Neutrophil (primary cell): ENCODE results near the gene MATN4.

Source experiments
- H3K27ac ChIP-seq: fragments of 200-600 bp; sonication (generic); 2 replicates; pipeline ENCODE4 v1.5.1; 2016; ENCODE audit warnings: mild to moderate bottlenecking, moderate library complexity
- H3K27me3 ChIP-seq: fragments of 200-600 bp; sonication (generic); 2 replicates; pipeline ENCODE4 v1.6.0; 2016; ENCODE audit warnings: mild to moderate bottlenecking
- H3K36me3 ChIP-seq: fragments of 200-600 bp; sonication (generic); 2 replicates; pipeline ENCODE4 v1.5.1; 2017
- H3K4me1 ChIP-seq, 2 experiments: fragments of 200-600 bp in 1 of 2; sonication (generic) in 1 of 2; 1 replicate in 1 of 2; 2 replicates in 1 of 2; pipeline versions ENCODE4 v1.5.1 to v1.6.1; 2013 to 2016; ENCODE audit warnings: low read depth in 1 of 2, low read length in 1 of 2, mild to moderate bottlenecking in 1 of 2, moderate library complexity in 1 of 2; ENCODE audit not compliant: control insufficient read depth in 1 of 2, insufficient read depth in 1 of 2
- H3K4me3 ChIP-seq, 2 experiments: fragments of 200-600 bp in 1 of 2; sonication (generic) in 1 of 2; 1 replicate in 1 of 2; 2 replicates in 1 of 2; pipeline ENCODE4 v1.5.1; 2013 to 2016; ENCODE audit warnings: low read depth in 1 of 2, low read length in 1 of 2, mild to moderate bottlenecking in 1 of 2, moderate library complexity in 1 of 2
- H3K9me3 ChIP-seq: fragments of 200-600 bp; sonication (generic); 2 replicates; pipeline ENCODE4 v1.5.1; 2016
- TF ChIP-seq, protein P1 (sequence below): fragments of 200-600 bp; sonication (generic); IDR thresholded peaks from 2 replicates; pipeline ENCODE4 v1.5.1; 2016; ENCODE audit warnings: antibody characterized with exemption

MATN4 gene

DNA sequence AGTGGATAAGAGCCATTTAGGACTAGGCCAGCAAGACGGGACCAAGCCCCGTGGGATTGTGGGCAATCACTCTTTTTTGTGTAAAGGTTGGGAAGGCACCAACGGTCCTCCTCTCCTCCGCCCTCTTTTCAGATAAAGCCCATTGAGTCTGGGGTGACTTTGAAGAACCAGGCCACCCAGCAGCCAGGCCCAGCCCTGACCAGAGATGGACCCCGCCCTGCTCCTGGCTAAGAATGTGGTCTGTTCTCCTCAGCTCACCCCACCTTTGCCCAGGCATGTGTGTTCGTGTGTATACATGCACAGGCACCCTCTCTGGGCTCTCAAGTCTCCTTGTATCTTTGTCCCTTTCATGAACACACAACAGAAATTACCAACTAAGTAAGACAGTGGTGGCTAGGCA, 31.0 kb upstream of the MATN4 start:
- Histone ChIP-seq H3K4me1 (no peaks in the 10 kb centered on the region), H3K27ac (no peak overlapping the region), H3K4me3 (no peak overlapping the region), H3K36me3 (no peaks in the 10 kb centered on the region), H3K9me3 (no peaks in the 10 kb centered on the region), H3K27me3 (peaks cover 8% of the 10 kb centered on the region)
- TF ChIP-seq, protein P1, sequence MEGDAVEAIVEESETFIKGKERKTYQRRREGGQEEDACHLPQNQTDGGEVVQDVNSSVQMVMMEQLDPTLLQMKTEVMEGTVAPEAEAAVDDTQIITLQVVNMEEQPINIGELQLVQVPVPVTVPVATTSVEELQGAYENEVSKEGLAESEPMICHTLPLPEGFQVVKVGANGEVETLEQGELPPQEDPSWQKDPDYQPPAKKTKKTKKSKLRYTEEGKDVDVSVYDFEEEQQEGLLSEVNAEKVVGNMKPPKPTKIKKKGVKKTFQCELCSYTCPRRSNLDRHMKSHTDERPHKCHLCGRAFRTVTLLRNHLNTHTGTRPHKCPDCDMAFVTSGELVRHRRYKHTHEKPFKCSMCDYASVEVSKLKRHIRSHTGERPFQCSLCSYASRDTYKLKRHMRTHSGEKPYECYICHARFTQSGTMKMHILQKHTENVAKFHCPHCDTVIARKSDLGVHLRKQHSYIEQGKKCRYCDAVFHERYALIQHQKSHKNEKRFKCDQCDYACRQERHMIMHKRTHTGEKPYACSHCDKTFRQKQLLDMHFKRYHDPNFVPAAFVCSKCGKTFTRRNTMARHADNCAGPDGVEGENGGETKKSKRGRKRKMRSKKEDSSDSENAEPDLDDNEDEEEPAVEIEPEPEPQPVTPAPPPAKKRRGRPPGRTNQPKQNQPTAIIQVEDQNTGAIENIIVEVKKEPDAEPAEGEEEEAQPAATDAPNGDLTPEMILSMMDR: no peak

DNA sequence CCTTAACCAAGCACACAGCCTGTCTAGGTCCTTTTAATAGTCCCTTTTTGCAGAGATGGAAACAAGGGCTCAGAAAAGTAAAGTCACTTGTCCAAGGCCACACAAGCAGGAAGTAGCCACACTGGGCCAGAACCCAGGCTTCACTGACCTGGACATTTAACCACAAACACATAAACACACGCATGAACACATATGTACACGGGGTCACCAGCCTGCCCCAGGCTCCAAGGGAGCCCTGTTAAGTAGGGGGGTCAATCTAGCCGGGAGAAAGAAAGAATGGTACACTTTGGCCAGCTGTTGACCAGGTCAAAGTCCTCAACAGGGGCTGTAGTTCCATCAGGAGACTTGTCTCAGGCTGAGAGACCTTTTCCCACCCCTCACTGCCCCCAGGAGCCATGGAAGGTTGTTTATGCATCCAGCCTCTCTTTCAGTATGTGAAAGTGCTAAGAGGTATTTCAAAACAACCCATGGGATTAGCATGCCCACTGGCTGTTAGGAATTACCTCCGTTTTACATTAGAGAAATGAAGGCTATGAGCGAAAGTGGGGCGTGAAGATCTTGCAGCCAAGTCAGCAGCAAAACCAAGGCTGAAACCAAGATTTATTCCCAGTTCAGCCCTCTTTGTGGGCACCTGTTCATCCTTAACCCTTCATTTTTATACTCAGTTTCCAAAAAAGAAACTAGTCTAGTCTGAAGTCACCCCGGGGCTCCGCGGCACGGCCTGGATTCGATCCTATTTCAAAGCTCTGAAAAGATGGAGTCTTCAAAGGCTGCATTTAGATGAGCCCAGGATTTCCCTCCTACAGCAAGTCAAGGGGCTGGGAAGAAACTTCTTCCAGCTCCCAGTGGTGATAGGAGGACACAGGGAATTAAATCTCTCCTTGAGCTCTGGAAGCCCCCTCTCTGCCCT, 30.3 kb upstream of the MATN4 start:
- H3K4me1 ChIP-seq: no peaks in the 10 kb centered on the region
- no peaks in the 10 kb centered on the region for H3K9me3 ChIP-seq
- H3K27ac ChIP-seq: no peak overlapping the region
- peaks cover 5% of the 10 kb centered on the region for H3K27me3 ChIP-seq
- TF ChIP-seq, protein P1: no peak
- H3K36me3 ChIP-seq: no peaks in the 10 kb centered on the region
- no peak overlapping the region for H3K4me3 ChIP-seq

DNA sequence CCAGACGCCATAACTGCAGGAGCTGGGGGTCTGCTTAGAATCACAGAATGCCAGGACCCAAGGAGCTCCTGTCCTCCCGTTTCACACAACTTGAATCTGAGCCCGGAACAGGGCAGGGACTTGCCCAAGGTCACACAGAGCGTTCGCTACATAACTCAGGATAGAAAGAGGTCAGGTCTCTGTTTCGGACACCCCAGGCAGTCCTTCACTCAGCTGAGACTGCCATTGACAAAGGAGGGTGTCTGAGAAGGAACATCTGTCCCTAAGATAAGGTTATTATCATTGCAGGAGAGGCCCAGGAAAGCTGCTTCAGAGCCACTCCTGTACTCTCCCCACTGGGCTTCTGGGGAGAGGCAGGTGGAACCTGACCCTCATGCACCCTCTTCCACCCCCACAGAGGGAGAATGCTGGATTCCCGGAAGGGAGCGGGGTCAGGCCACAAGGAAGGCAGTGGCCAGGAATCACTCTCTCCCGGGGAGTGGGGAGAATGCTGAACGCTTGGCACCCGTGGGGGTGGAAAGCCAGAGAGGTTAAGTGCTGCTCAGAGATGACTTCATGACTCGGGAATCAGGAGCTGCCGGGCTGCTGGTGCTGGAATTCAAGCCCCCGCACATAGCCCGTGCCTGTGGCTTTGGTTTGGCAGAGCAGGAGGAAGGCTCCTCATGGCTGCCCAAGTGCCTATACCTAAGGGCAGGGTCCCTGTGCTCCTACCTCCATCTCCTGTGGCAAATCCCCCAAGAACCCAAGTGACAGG, 29.4 kb upstream of the MATN4 start:
- no peak overlapping the region for H3K27ac ChIP-seq
- TF ChIP-seq, protein P1: no peak
- H3K36me3 ChIP-seq: no peaks in the 10 kb centered on the region
- no peaks in the 10 kb centered on the region for H3K27me3 ChIP-seq
- H3K4me1 ChIP-seq: no peaks in the 10 kb centered on the region
- no peaks in the 10 kb centered on the region for H3K9me3 ChIP-seq
- H3K4me3 ChIP-seq: no peak overlapping the region

DNA sequence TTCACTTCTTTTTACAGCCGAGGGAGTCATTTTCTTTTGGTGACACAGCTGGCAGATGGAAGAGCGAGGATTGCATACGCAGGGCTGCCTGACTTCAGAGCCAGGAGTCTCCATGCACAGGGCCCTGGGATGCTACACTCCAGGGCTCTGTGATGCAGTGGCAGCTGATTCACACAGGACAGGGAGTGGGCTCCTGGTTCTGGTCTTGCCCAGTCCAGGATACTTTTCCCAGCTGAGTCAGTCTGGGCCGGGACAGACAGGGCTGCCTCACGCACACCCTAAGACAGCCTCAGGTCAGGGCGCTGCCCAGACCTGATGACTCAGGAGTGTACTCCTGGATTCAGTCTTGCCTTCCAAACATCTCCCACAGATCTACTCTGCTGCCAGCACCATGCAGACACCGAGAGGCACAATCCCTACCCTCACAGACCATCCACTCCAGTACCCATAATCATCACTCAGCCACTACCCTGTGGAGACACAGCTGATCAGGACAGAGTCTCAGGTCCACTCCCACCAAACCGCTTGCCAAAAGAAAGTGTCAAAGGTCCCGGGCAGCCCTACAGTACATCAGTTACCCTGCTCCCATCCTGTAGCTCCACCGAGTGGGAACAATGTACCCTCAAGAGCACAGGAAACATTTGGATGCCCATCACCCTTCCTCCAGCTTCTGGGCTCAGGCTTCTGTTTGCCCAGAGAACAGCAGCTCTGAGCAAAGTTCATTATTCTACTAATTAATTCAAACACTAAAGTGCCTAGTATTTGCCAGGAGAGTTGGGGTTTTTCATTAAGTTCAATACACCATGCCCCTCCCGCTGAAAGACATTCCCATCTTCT, 28.6 kb upstream of the MATN4 start:
- Histone ChIP-seq H3K27me3 (no peaks in the 10 kb centered on the region), H3K36me3 (no peaks in the 10 kb centered on the region), H3K27ac (no peak overlapping the region), H3K9me3 (no peaks in the 10 kb centered on the region), H3K4me3 (no peak overlapping the region), H3K4me1 (no peaks in the 10 kb centered on the region)
- TF ChIP-seq, protein P1: no peak

DNA sequence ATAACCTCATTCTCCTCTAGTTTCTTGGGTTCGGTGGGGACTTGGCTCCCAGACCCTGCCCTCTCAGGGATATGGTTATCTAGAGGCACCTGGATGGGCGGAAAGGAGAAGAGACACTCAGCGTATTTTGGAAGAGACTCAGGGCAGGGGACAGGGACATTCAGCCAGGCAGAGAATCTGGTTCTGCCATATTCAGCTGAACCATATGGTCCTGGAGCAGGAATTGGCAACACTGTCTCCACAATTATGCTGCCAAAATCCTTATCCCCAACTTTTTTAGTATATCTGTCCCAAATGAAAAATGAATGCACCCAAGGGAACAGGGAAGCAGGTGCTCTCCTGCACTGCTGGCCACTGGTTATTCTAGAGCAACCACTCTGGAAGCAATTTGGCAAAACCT, 22.4 kb upstream of the MATN4 start:
- Histone ChIP-seq H3K27me3 (no peaks in the 10 kb centered on the region), H3K36me3 (no peaks in the 10 kb centered on the region), H3K4me3 (no peak overlapping the region), H3K9me3 (no peaks in the 10 kb centered on the region), H3K27ac (no peak overlapping the region), H3K4me1 (no peaks in the 10 kb centered on the region)
- TF ChIP-seq, protein P1: no peak
